Measurements from ENCODE around the gene PALLD.
"Not testable (repeated sequence)": the region's sequence is repeated elsewhere in the genome, so short reads cannot be mapped to it uniquely, and the experiment has no call there.

The PALLD gene

GRCh38 chr4:168679819-168680218, 183.0 kb downstream of the PALLD start:
- no peak for DNase-seq

GRCh38 chr4:168682898-168683500, 186.1 kb downstream of the PALLD start:
- no peak for DNase-seq

- DNase-seq = no peak
Observed at GRCh38 chr4:168683595-168683994, 186.7 kb downstream of the PALLD start.

GRCh38 chr4:168685136-168685809, 188.4 kb downstream of the PALLD start:
- peak; percentile 2 for DNase-seq

- DNase-seq = no peak
Observed at GRCh38 chr4:168688584-168688983, 191.7 kb downstream of the PALLD start.

- DNase-seq = no peak
Observed at GRCh38 chr4:168689791-168690190, 192.9 kb downstream of the PALLD start.

GRCh38 chr4:168690199-168690598, 193.3 kb downstream of the PALLD start:
- no peak for DNase-seq

GRCh38 chr4:168691631-168692369, 194.9 kb downstream of the PALLD start:
- no peak for DNase-seq

GRCh38 chr4:168693750-168694490, 197.1 kb downstream of the PALLD start:
- DNase-seq = no peak

- no peak for DNase-seq
Observed at GRCh38 chr4:168694667-168695066, 197.8 kb downstream of the PALLD start.

GRCh38 chr4:168695288-168695687, 198.4 kb downstream of the PALLD start:
- no peak for DNase-seq

- DNase-seq = no peak
Observed at GRCh38 chr4:168696280-168696679, 199.4 kb downstream of the PALLD start.

GRCh38 chr4:168696826-168697225, 200.0 kb downstream of the PALLD start:
- no peak for DNase-seq

GRCh38 chr4:168699224-168699878, 202.5 kb downstream of the PALLD start:
- DNase-seq = no peak

GRCh38 chr4:168701061-168701460, 204.2 kb downstream of the PALLD start:
- no peak for DNase-seq

- not testable (repeated sequence) for DNase-seq
Observed at GRCh38 chr4:168702581-168703087, 205.8 kb downstream of the PALLD start.

- DNase-seq = no peak
Observed at GRCh38 chr4:168705121-168705520, 208.3 kb downstream of the PALLD start.

GRCh38 chr4:168707205-168707604, 210.4 kb downstream of the PALLD start:
- DNase-seq = no peak

- DNase-seq = no peak
Observed at GRCh38 chr4:168708108-168708507, 211.3 kb downstream of the PALLD start.

- no peak for DNase-seq
Observed at GRCh38 chr4:168710353-168710946, 213.6 kb downstream of the PALLD start.

GRCh38 chr4:168711197-168712140, 214.6 kb downstream of the PALLD start:
- no peak for DNase-seq
